Lower leg skin (tissue), 4 donors: Measurements from ENCODE around the gene SPECC1L. TPM values are rescaled to one million over a fixed set of nuclear protein-coding genes. Genes with fewer than 3 reads are reported as not detected.

Source experiments
- DNase-seq, 2 donors: peaks; one replicate each; pipeline ENCODE4 v3.0.0-alpha.2; 2019; ENCODE audit warnings: low spot score in 2 of 2
- H3K4me3 ChIP-seq: fragments of 200-600 bp; sonication (generic); 2 replicates; pipeline ENCODE4 v1.5.1; 2017; ENCODE audit warnings: mild to moderate bottlenecking, low read depth; ENCODE audit not compliant: poor library complexity, severe bottlenecking
- POLR2A ChIP-seq, 2 donors: fragments of 450-650 bp; IDR thresholded peaks; one replicate each; pipeline ENCODE4 v1.6.1; 2016 to 2017; ENCODE audit warnings: antibody characterized with exemption in 2 of 2, mild to moderate bottlenecking in 1 of 2, moderate library complexity in 1 of 2
- WGBS, 2 donors: methylation state at CpG; one replicate each; pipeline ENCODE4 v1.1.5; 2018; 5-methylcytosine and 5-hydroxymethylcytosine counted together
- intact Hi-C: fragments of 100-400 bp; cut with DNase I; formaldehyde crosslinking; loops from one replicate; pipeline ENCODE4 v1.15.0; 2023; ENCODE audit warnings: low total_unique reads
- total RNA-seq, 4 donors: library from RNA; depleted of rRNA; stranded (reverse); fragments of >200 nt; gene quantifications; one replicate each; pipeline ENCODE4 v1.1.0, GENCODE V29; 2016
- TF ChIP-seq, protein P1 (sequence below), 3 donors: fragments of 450-650 bp; IDR thresholded peaks; one replicate each; pipeline ENCODE4 v1.5.1; 2016; ENCODE audit warnings: antibody characterized with exemption in 3 of 3, mild to moderate bottlenecking in 3 of 3, moderate library complexity in 2 of 3

SPECC1L gene
- total RNA-seq, 4 donors from 2014 or later = 17.6 to 30.6 (median 23.3) TPM

DNA sequence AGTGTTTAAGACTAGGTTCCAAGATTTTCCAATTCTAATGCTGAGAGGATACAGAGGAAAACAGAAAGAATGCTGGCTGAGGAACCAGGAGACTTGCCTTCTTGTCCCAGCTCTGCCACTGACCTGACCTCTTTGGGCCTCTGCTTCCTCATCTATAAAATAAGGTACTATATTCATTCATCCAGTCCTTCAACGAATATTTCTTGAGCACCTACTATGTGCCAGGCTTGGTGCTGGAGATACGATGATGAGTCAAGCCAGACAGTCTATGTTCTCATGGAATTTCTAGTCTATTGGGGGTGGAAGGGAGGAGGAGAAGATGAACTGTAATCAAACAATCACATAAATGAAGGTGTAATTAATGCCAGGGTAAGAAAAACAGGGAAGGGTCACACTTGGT is 196.7 kb downstream of the SPECC1L start:
- 77 to 79% methylated on average over 2 of the region's 2 CpGs for WGBS, 2 donors
- intact Hi-C loops = no loop called here
- TF ChIP-seq, protein P1, sequence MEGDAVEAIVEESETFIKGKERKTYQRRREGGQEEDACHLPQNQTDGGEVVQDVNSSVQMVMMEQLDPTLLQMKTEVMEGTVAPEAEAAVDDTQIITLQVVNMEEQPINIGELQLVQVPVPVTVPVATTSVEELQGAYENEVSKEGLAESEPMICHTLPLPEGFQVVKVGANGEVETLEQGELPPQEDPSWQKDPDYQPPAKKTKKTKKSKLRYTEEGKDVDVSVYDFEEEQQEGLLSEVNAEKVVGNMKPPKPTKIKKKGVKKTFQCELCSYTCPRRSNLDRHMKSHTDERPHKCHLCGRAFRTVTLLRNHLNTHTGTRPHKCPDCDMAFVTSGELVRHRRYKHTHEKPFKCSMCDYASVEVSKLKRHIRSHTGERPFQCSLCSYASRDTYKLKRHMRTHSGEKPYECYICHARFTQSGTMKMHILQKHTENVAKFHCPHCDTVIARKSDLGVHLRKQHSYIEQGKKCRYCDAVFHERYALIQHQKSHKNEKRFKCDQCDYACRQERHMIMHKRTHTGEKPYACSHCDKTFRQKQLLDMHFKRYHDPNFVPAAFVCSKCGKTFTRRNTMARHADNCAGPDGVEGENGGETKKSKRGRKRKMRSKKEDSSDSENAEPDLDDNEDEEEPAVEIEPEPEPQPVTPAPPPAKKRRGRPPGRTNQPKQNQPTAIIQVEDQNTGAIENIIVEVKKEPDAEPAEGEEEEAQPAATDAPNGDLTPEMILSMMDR (IDR thresholded peaks at IDR 0.05) = no peak
- TF ChIP-seq POLR2A (IDR thresholded peaks at IDR 0.05) = no peak
- H3K4me3 ChIP-seq = no peak overlapping the region
- no peak for DNase-seq

Other genes starting within 250 kb of the SPECC1L start
- 10 to 100 TPM; 18.3 to 74.3 (median 27.0) TPM for gene SUSD2, start 89.3 kb upstream of the SPECC1L start, total RNA-seq
- 10 to 100 TPM in 3 of 4 donors, 1 to 10 TPM in 1; 9.7 to 54.4 (median 15.3) TPM for gene GGT5, start 25.7 kb upstream of the SPECC1L start, total RNA-seq
- 1 to 10 TPM in 2 of 4 donors, under 1 TPM in 2; 0.39 to 8.4 (median 1.3) TPM for gene ADORA2A, start 156.8 kb downstream of the SPECC1L start, total RNA-seq
- gene UPB1, start 224.5 kb downstream of the SPECC1L start, total RNA-seq = 1 to 10 TPM in 3 of 4 donors, under 1 TPM in 1; 0.99 to 2.1 (median 1.9) TPM